GM12892 (cell line): ENCODE results near the gene FOXA3.

ENCODE experiments used
- POLR2A ChIP-seq: IDR thresholded peaks from 2 replicates; pipeline ENCODE4 v1.6.1; 2011; ENCODE audit warnings: low read depth, low read length, control low read depth
- POLR2AphosphoS5 ChIP-seq: IDR thresholded peaks from 2 replicates; pipeline ENCODE4 v1.6.1; 2011; ENCODE audit warnings: low read depth, low read length, control low read depth

DNA sequence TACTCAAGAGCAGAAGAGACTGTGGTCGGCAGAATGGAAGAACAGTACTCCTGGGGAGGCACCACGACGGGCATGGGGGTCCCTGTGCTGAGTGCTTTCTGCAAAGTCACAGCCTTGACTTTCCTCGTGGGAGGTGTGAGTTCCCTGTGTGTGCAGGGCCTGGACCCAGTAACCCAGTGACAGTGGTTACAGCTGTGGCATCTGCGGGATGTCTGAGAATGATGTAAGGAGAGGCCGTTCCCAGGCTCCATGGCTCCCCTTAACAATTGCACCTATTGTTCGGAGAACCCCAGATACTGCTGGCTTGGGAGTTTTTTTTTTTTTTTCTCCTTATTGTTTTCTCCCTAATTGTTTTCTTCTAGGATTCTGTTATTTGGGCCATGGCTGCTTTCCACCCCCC is 55.6 kb downstream of the FOXA3 start:
- no peak for TF ChIP-seq POLR2A
- TF ChIP-seq POLR2AphosphoS5 = no peak
